Measurements from ENCODE around the gene PLEKHG7.
"Not testable (repeated sequence)": the region's sequence is repeated elsewhere in the genome, so short reads cannot be mapped to it uniquely, and the experiment has no call there.

The PLEKHG7 gene

GRCh38 chr12:92747151-92747550 is 44.4 kb downstream of the PLEKHG7 start:
- DNase-seq (ENCODE audit: low read depth in 2 of 2): no peak

DNA sequence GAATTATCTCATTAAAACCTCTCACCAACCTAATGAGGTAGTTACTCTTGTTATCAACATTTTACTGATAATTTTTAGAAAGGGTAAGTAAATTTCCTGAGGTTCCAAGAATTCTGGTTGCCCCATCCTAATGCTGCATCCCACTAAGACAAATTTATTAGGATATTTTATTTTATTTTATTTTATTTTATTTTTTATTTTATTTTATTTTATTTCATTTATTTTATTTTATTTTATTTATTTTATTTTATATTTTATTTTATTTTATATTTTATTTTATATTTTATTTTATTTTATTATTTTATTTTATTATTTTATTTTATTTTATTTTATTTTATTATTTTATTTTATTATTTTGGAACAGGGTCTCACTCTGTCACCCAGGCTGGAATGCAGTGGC is 46.9 kb downstream of the PLEKHG7 start:
- not testable (repeated sequence) for DNase-seq (ENCODE audit: low read depth in 2 of 2)

DNA sequence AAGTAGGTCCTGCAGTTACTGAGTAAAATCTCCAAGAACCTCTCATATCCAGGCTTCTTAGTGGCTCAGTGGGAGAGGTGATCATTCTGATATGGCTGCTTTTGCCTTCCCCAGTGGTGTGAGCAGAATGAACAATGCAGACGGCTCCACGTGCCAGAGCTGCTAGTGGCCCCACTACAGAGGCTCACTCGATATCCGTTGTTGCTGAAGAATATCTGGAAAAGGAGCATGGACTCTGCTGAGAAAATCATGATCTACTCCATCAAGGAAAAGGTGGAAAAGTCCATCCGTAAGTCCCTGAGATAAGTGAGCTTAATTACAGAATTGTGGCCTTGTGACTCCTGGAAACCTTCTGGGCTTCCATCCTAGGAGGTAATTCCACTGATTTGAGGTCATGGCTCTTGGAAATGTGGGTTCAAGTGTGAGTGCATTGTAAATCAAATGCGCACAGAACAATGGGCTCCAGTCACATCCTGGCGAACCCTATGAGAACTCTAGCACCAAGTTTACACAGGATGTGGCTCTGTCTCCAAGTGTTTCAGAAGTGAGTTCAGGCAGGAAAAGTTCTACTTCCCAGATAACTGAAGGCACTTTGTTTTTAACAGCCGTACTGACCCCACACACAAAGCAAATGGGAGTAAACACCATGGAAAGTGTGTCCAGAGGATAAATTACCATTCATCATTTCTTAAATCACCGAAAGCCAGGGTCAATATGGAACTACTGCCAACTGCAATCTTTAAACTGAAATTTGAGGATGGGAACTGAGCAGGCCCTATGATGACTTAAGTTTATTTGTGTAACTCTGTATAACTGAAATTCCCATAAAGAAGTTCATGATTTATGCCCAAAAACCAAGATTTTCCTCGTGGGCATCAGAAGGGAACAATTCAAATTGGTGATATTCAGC is 51.4 kb downstream of the PLEKHG7 start:
- no peak for DNase-seq (ENCODE audit: low read depth in 2 of 2)

DNA sequence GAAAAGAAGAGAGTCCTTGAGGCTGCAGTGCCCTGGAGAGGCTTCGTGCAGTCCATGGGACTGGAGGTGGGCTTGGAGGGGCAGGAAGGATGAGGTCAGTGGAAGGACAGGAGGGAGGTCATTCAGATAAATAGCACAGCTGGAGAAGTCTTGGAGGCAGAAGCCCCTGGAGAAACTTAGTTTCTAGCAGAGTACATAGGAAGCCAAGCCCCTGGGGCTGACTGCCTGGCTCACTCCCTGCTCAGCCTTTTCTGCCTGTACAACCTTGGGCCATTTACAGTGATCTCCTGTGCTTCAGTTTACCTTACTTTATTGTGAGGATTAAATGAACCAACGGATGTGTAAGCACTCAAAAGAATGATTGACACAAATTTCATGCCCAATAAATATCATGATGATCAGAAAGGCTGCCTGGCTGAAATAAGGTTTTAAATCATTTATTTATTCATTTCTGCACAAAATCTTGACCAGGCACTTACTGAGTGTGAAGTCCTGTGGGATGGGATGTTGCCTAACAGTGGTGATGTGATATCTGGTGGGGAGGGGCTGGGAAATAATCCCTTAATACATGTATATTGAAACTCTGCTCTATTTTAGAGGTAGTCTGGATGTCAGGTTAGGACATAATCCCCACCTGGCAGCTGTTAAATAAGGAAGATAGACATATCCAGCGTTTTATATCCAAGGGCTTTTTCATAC is 54.3 kb downstream of the PLEKHG7 start:
- DNase-seq (ENCODE audit: low read depth in 2 of 2): no peak

- DNase-seq (ENCODE audit: low read depth in 2 of 2): no peak
Measured at GRCh38 chr12:92757597-92758121, 54.9 kb downstream of the PLEKHG7 start.

- DNase-seq (ENCODE audit: low read depth in 2 of 2): no peak
Measured at GRCh38 chr12:92759634-92760268, 57.0 kb downstream of the PLEKHG7 start.

DNA sequence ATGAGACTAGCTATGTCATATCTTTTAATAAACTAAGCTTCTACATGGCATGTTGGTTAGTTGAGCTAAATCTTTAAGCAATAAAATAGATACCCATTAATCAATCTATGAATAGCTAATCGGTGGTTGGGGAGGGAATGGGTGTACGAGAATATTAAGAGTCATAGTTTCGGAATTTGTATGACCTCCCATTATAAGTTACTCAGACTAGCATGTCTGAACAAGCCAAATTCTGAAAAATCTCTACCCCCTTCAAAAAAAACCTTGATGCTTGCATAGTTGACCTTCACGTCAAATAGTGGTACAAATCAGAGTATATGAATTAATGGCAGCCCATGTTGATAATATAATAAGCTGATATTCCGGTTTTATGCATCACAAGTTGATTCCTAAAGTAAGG is 60.0 kb downstream of the PLEKHG7 start:
- no peak for DNase-seq (ENCODE audit: low read depth in 2 of 2)

DNA sequence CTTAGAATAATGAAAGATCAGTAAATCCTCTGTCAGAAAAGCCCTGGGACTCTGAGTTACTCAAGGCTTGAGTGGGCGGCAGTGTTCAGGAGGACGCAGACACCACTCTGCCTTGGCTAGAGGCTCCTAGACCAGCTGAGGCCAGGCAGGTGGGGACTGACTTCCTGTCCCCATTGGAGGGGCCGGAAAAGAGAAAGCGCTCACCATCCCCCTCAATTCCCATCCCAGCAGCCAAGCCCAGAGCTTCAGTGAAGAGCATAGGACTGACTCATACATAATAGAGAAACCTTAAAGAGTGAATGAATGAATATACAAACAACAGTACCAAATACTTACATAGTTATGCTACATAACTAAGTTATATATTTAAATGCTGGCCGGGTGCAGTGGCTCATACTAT is 62.0 kb downstream of the PLEKHG7 start:
- no peak for DNase-seq (ENCODE audit: low read depth in 2 of 2)

DNA sequence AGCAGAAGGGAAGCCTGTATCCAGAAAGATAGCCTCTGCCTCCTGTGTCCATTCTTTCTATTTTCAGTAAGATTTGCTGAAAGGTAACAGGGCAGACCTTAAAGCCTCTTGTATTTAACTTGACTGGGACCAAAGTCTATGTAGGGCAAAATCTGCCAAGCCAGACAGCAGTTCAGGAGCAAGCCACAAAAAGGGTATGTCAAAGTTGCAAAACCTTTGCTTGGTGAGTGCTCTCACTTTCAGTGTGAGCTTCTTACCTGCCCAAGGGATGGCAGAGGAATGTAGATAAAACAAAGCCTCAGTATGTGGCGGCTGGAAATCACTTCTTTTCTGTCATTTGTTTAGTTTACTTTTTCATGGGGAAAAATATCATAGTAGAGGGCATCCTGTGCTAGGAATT is 63.1 kb downstream of the PLEKHG7 start:
- no peak for DNase-seq (ENCODE audit: low read depth in 2 of 2)

DNA sequence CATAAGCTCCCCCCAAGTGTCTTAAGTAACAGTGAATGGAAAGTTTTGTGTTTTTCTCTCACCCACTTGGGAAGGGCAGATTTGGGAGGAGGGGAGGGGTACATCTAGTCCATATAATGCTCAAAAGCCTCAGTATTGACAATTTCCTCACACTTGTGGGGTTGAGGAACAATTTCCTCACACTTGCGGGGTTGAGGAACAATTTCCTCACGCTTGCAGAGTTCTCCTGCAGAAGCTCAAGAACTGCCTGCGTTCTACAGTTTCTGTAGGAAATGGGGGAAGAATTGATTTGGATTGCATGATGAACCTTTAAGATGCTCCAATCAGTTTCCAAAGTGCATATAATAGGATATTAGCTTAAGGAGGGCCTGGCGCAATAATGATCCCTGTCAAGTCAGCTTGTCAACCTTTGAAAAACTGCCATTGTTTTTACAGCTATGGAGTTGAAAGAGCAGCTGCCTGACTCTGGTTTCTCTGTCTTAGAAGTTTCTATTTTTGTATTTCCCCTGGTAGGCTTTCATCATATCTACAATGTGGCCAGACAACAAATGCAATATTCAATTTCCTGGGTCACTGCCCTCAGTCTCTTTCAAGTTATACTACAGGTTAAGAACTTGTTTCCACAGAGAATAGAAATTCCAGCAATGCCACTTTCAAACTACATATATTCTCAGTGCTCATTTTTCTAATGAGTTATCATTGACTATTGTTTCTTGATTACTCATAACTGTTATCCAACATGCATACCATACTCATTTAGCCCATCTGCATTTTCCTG is 66.5 kb downstream of the PLEKHG7 start:
- DNase-seq (ENCODE audit: low read depth in 2 of 2): no peak

DNA sequence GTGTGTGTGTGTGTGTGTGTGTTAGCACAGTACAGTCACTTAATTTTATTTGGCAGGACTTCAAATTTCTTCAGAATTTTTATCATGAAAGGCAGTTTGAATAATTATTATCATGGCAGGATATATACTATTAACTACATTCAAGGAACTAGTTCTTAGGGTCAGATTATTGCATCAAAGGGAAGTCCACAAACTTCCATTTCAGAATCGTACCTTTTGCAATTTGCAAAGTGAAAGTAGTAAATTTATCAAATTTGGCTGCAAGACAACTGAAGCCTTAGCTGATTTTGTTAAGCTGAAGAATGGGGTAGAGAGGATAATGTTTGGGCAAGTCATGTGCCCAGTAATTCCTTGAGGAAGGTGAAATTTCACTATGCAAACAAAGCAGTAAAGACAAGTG is 68.2 kb downstream of the PLEKHG7 start:
- DNase-seq (ENCODE audit: low read depth in 2 of 2): no peak

GRCh38 chr12:92775416-92775815 is 72.6 kb downstream of the PLEKHG7 start:
- DNase-seq (ENCODE audit: low read depth in 2 of 2): no peak

DNA sequence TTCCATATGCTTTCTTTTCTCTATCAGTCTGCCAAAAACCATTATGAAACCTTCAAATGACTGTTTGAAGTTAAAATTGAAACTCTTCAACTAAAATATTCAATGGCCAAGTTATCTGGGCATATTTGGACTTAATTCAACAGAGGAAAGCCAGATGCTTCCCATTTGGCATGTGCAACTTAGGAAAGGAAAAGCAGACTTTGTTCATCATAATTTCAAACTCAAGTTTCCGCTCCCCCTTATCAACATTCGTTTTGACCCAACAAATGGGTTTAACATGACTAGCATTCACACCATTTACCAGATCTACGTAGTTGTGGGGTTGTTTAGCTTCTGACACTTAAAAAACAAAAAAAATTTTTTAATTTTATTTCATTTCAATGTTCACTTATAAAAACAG is 75.7 kb downstream of the PLEKHG7 start:
- DNase-seq (ENCODE audit: low read depth in 2 of 2): no peak

DNA sequence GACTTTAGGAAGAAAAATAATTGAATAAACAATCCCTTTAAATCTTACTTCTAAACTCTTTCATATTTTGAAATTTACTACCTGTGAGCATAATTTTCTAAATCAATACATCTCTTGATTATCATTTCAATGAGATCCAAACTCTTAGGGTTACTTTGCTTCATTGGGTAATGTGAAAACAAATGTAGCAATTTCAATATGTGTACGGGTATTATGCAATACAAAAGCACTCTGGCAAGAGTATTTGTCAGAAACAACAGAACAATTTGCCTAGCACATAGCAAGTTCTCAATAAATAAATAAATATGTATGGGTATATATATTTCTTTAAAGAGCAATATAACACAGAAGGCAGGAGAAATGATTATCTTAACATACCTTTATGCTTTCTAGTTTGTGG is 77.1 kb downstream of the PLEKHG7 start:
- DNase-seq (ENCODE audit: low read depth in 2 of 2): no peak

DNA sequence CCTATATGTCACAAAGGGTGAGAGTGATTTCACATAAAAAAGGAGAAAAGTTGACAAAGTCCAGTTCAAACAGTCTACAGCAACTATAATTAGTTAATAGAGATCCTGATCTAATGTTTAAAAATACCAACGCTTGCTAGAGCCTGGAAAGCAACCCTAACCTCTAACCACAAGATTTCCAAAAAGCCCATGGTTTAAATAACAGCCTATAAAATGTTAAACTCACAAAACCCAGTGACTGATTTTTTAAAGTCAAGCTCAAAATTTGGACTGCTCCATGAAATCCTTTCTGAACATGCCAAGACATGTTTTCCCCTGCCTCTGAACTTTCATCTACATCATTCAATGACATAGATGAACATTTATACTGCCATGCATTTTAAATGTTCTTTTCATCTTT is 81.6 kb downstream of the PLEKHG7 start:
- no peak for DNase-seq (ENCODE audit: low read depth in 2 of 2)

GRCh38 chr12:92784797-92785562 is 82.2 kb downstream of the PLEKHG7 start:
- no peak for DNase-seq (ENCODE audit: low read depth in 2 of 2)

GRCh38 chr12:92785563-92785950 is 82.8 kb downstream of the PLEKHG7 start:
- DNase-seq (ENCODE audit: low read depth in 2 of 2): no peak

- no peak for DNase-seq (ENCODE audit: low read depth in 2 of 2)
Measured at GRCh38 chr12:92786045-92786444, 83.3 kb downstream of the PLEKHG7 start.

DNA sequence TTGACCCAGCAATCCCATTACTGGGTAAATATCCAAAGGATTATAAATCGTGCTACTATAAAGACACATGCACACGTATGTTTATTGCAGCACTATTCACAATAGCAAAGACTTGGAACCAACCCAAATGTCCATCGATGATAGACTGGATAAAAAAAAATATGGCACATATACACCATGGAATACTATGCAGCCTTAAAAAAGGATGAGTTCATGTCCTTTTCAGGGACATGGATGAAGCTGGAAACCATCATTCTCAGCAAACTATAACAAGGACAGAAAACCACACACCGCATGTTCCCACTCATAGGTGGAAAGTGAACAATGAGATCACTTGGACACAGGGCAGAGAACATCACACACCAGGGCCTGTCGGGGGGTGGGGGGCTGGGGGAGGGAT is 91.6 kb downstream of the PLEKHG7 start:
- DNase-seq (ENCODE audit: low read depth in 2 of 2): not testable (repeated sequence)

- DNase-seq (ENCODE audit: low read depth in 2 of 2): no peak
Measured at GRCh38 chr12:92794814-92795213, 92.0 kb downstream of the PLEKHG7 start.

- DNase-seq (ENCODE audit: low read depth in 2 of 2): no peak
Measured at GRCh38 chr12:92796650-92797049, 93.9 kb downstream of the PLEKHG7 start.
